ENCODE results near the gene EPS15.

The EPS15 gene

GRCh38 chr1:51378871-51379270 lies 140.2 kb downstream of the EPS15 start:
- 0 out of 2 replicates have a peak, but pooled peaks cover 3% of the 10 kb centered on the region for H3K9me3 ChIP-seq (ENCODE audit: low read length)
- no peak overlapping the region for H3K4me2 ChIP-seq (ENCODE audit: low read length)
- H4K20me1 ChIP-seq (ENCODE audit: insufficient read depth, low read length) = no peaks in the 10 kb centered on the region
- no peaks in the 10 kb centered on the region for H3F3A ChIP-seq (ENCODE audit: insufficient read depth, low read length)
- no peaks in the 10 kb centered on the region for H3K27me3 ChIP-seq (ENCODE audit: insufficient read depth, low read length)
- no peaks in the 10 kb centered on the region for H3K4me1 ChIP-seq (ENCODE audit: insufficient read depth, low read length, severe bottlenecking)
- peaks cover 67% of the 10 kb centered on the region for H3K36me3 ChIP-seq (ENCODE audit: insufficient read depth, low read length)
- no peak overlapping the region for H2AFZ ChIP-seq (ENCODE audit: low read length)
- H3K9ac ChIP-seq (ENCODE audit: low read length) = no peak overlapping the region
- H3K27ac ChIP-seq (ENCODE audit: low read depth, low read length, poor library complexity, severe bottlenecking) = no peak overlapping the region
- no peaks in the 10 kb centered on the region for H3K79me2 ChIP-seq (ENCODE audit: insufficient read depth, low read length)
- H3K4me3 ChIP-seq (ENCODE audit: low read depth, low read length, poor library complexity, severe bottlenecking) = no peak overlapping the region
- TF ChIP-seq EZH2 (IDR thresholded peaks at IDR 0.05; ENCODE audit: borderline replicate concordance, low read length) = no peak
- TF ChIP-seq, protein P1, sequence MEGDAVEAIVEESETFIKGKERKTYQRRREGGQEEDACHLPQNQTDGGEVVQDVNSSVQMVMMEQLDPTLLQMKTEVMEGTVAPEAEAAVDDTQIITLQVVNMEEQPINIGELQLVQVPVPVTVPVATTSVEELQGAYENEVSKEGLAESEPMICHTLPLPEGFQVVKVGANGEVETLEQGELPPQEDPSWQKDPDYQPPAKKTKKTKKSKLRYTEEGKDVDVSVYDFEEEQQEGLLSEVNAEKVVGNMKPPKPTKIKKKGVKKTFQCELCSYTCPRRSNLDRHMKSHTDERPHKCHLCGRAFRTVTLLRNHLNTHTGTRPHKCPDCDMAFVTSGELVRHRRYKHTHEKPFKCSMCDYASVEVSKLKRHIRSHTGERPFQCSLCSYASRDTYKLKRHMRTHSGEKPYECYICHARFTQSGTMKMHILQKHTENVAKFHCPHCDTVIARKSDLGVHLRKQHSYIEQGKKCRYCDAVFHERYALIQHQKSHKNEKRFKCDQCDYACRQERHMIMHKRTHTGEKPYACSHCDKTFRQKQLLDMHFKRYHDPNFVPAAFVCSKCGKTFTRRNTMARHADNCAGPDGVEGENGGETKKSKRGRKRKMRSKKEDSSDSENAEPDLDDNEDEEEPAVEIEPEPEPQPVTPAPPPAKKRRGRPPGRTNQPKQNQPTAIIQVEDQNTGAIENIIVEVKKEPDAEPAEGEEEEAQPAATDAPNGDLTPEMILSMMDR (IDR thresholded peaks at IDR 0.05; ENCODE audit: low read length) = no peak
- no peaks in the 10 kb centered on the region for H3K9me2 ChIP-seq (ENCODE audit: low read depth, low read length)

GRCh38 chr1:51373898-51374297 lies 145.2 kb downstream of the EPS15 start:
- Histone ChIP-seq H2AFZ (ENCODE audit: low read length) (no peak overlapping the region), H3K27me3 (ENCODE audit: insufficient read depth, low read length) (no peaks in the 10 kb centered on the region), H3K4me3 (ENCODE audit: low read depth, low read length, poor library complexity, severe bottlenecking) (no peak overlapping the region), H3K4me1 (ENCODE audit: insufficient read depth, low read length, severe bottlenecking) (no peaks in the 10 kb centered on the region), H3K36me3 (ENCODE audit: insufficient read depth, low read length) (peaks cover 58% of the 10 kb centered on the region), H3K9ac (ENCODE audit: low read length) (no peak overlapping the region), H3K4me2 (ENCODE audit: low read length) (no peak overlapping the region), H3K9me2 (ENCODE audit: low read depth, low read length) (no peaks in the 10 kb centered on the region), H3K27ac (ENCODE audit: low read depth, low read length, poor library complexity, severe bottlenecking) (no peak overlapping the region), H3K9me3 (ENCODE audit: low read length) (no peaks in the 10 kb centered on the region), H3F3A (ENCODE audit: insufficient read depth, low read length) (no peaks in the 10 kb centered on the region), H3K79me2 (ENCODE audit: insufficient read depth, low read length) (no peaks in the 10 kb centered on the region), H4K20me1 (ENCODE audit: insufficient read depth, low read length) (no peaks in the 10 kb centered on the region)
- TF ChIP-seq, protein P1 (IDR thresholded peaks at IDR 0.05; ENCODE audit: low read length) = no peak
- TF ChIP-seq EZH2 (IDR thresholded peaks at IDR 0.05; ENCODE audit: borderline replicate concordance, low read length) = no peak

DNA sequence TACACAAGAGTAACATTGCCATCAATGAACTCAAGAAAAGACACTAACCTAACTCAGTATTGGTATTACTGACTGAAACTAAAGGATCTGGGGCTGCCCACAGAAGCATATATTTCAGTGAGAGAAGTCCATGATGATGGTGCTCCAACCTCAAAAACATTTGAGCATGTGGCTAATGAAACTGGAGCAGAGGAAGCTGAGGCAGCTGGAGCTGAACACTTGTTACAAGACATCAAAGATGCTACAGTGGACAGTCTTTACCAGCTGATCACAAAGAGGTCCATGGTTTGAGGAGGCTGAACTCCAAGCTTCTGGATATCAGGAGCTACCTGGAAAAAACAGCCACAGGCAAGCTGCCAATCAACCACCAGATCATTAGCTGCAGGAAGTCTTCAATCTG lies 146.5 kb downstream of the EPS15 start:
- Histone ChIP-seq H3K4me3 (ENCODE audit: low read depth, low read length, poor library complexity, severe bottlenecking) (no peak overlapping the region), H3K36me3 (ENCODE audit: insufficient read depth, low read length) (peaks cover 45% of the 10 kb centered on the region), H2AFZ (ENCODE audit: low read length) (no peak overlapping the region), H3K27ac (ENCODE audit: low read depth, low read length, poor library complexity, severe bottlenecking) (no peak overlapping the region), H3K4me2 (ENCODE audit: low read length) (no peak overlapping the region), H3K9me3 (ENCODE audit: low read length) (no peaks in the 10 kb centered on the region), H3K9ac (ENCODE audit: low read length) (no peak overlapping the region), H3K9me2 (ENCODE audit: low read depth, low read length) (no peaks in the 10 kb centered on the region), H3K4me1 (ENCODE audit: insufficient read depth, low read length, severe bottlenecking) (no peaks in the 10 kb centered on the region), H4K20me1 (ENCODE audit: insufficient read depth, low read length) (no peaks in the 10 kb centered on the region), H3K27me3 (ENCODE audit: insufficient read depth, low read length) (no peaks in the 10 kb centered on the region), H3K79me2 (ENCODE audit: insufficient read depth, low read length) (no peaks in the 10 kb centered on the region), H3F3A (ENCODE audit: insufficient read depth, low read length) (no peaks in the 10 kb centered on the region)
- TF ChIP-seq, protein P1 (IDR thresholded peaks at IDR 0.05; ENCODE audit: low read length) = no peak
- TF ChIP-seq EZH2 (IDR thresholded peaks at IDR 0.05; ENCODE audit: borderline replicate concordance, low read length) = no peak
